ENCODE measurements around the gene CROCC2.

GRCh38 chr2:240896871-240897692 is 9.1 kb upstream of the CROCC2 start:
- TF ChIP-seq CTCF (IDR thresholded peaks at IDR 0.05) (no peak), POLR2A (IDR thresholded peaks at IDR 0.05) (no peak)
